HG03442 (cell line): ENCODE measurements around the gene KCNH1.
"Not testable (repeated sequence)": the region's sequence is repeated elsewhere in the genome, so short reads cannot be mapped to it uniquely, and the experiment has no call there.

Experiments used
- ATAC-seq: cut with Tn5 transposase; IDR thresholded peaks from one replicate; pipeline ENCODE4 v1.9.1; 2021; ENCODE audit warnings: mild to moderate bottlenecking, moderate library complexity; ENCODE audit not compliant: unreplicated experiment

Gene KCNH1

DNA sequence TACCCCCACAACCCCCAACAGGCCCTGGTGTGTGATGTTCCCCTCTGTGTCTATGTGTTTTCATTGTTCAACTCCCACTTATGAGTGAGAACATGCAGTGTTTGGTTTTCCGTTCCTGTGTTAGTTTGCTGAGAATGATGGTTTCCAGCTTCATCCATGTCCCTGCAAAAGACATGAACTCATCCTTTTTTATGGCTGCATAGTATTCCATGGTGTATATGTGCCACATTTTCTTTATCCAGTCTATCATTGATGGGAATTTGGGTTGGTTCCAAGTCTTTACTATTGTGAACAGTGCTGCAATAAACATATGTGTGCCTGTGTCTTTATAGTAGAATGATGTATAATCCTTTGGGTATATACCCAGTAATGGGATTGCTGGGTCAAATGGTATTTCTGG is 122.8 kb downstream of the KCNH1 start:
- not testable (repeated sequence) for ATAC-seq

DNA sequence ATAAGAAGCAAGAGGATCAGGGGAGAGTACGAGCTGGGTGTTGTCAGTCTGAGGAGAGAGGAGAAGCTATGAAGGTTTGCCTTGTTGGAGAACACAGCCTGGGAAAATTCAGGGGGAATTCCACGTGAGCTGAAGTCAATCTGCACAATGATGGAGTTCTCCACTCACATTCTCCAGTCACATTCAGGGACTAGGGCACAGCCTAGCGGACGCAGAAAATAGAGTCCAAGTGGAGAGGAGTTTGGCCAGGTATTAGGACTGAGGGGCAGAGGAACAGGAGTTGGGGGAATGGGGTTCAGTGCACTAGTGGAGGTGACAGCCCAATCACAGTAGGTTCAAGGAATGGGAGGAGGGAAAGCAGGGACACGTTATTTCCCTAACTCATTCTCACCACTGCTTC is 124.0 kb downstream of the KCNH1 start:
- ATAC-seq = no peak

DNA sequence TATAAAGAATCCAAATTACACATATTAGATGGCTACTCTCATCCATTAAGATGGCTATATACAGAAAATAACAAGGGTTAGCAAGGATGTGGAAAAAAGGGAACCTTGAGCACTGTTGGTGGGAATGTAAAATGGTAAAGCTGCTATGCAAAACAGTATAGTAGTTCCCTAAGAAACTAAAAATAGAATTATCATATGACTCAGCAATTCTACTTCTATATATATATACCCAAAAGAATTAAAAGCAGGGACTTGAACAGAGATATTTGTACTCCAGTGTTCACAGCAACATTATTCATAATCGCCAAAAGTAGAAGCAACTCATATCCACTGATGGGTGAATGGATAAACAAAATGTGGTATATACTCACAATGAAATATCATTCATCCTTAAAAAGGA is 126.1 kb downstream of the KCNH1 start:
- ATAC-seq = no peak

DNA sequence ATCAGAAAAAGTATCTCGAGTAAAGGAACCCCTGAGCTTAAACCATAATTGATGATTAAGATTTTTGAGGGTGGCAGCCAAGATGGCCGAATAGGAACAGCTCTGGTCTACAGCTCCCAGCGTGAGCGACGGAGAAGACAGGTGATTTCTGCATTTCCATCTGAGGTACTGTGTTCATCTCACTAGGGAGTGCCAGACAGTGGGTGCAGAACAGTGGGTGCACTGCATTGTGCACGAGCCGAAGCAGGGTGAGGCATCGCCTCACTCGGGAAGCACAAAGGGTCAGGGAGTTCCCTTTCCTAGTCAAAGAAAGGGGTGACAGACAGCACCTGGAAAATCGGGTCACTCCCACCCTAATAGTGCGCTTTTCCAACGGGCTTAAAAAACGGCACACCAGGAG is 138.0 kb downstream of the KCNH1 start:
- not testable (repeated sequence) for ATAC-seq

DNA sequence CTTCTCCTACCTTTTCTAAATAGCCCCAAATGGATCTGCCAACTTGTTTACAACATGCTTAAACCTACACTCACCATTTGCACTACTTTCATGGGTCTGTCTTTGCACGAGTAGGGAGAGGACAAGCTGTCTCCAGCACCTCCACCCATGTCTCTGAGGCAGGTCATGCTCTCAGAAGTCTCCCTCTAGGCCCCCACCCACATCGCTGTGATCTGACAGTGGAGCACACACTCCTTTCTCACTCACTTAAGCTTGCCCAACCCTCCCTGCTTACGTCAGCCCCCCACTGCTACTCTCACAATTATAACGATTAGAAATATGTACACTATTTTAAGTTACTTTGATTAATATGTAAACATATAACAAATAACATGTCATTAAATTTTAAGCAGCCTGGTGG is 141.1 kb downstream of the KCNH1 start:
- no peak for ATAC-seq

DNA sequence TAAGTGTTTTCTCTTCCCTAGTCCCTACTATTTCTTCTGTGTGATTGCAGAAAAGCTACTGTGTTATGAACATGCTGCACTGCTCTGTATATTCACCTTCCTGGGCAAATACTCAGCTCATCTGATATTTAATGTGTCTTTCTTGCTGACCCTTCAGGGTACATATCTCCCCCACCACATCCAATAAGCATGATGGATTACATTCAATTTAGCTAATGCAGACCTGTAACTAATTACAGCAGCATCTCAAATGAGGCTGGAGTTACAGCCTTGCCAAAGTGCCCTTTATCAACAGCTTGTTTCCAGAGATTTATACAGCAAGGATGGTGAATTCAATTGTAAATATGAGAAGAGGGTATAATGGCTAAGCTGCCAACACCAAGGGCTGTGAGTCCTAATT is 144.0 kb downstream of the KCNH1 start:
- no peak for ATAC-seq

- no peak for ATAC-seq
These were observed 152.5 kb downstream of the KCNH1 start for GRCh38 chr1:210981490-210981889.

DNA sequence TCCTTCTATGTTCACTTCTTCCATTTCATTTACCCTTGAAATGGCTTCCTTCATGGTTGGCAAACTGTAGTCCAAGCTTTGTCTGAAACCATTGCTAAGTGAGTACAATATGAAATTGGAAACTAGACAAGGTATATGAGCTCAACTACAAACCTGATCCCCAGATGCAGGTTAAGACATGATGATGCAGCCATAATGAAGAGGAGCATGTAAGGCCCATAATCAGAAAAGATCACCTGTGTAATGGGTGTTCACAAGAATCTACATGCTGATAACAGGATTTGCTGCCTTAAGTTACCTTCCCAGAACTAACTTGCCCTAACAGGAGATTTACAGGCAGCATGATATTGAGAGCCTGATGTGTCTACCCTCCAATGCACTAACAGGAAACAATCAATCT is 153.9 kb downstream of the KCNH1 start:
- no peak for ATAC-seq

- no peak for ATAC-seq
These were observed 155.0 kb downstream of the KCNH1 start for GRCh38 chr1:210978974-210979354.

GRCh38 chr1:210978316-210978973 is 155.5 kb downstream of the KCNH1 start:
- no peak for ATAC-seq

DNA sequence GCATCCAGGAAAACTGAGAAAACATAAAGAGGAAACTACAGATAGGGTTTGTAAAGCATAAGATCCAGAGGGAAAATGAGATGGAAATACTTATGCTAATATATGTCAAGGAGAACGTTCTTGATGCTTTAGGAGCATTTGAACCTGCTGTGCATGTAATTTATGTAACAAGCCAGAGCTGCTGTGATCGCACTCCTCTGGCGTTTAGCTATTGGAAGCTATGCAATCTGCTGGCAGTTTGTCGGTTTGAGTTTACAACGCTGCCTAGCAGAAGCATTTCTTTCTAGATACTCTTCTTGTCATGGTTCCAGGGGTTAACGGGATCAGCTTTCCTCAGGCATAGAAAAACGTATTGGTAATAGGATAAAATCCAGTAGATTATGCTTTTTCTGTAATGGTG is 182.7 kb downstream of the KCNH1 start:
- ATAC-seq = no peak

- peak; percentile 77 for ATAC-seq
These were observed 183.9 kb downstream of the KCNH1 start for GRCh38 chr1:210949940-210950546.

- ATAC-seq = no peak
These were observed 184.5 kb downstream of the KCNH1 start for GRCh38 chr1:210949489-210949888.

GRCh38 chr1:210949039-210949438 is 184.9 kb downstream of the KCNH1 start:
- no peak for ATAC-seq

DNA sequence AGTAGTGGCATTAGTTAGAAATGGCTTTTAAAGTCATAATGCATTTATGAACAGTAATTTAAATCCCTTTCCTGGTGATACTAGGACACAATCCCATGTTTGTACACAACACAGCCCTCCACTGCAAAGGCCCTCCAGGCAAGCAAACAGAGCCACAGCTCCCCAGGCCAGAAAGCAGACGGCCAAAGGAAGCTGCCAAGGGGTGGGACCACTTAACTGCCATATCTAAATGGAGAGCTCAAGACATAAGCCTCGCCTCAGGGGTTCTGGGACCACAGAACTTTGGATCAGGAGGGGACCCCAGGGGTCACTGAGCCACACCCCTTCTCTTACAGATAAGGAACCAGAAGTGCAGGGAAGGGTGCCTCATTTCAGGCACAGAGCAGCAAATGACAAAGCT is 189.7 kb downstream of the KCNH1 start:
- ATAC-seq = no peak

DNA sequence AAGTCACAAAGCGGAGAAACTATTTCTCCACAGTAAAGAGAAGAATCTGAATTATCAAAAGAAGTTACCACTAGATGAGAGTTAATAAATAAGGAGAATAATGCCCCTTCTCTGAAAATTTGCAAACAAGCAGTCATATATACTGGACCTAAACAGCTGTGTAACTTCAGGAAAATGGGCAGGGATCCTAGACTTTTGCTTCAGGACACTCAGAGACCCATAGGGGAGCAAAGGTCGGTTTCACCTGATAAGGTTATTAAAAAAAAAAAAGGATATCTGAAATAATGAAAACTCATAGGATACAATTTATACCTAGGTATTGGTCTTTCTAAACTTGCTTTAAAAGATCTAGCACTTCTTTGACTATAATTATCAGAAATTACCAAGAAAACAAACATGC is 191.4 kb downstream of the KCNH1 start:
- ATAC-seq = no peak

DNA sequence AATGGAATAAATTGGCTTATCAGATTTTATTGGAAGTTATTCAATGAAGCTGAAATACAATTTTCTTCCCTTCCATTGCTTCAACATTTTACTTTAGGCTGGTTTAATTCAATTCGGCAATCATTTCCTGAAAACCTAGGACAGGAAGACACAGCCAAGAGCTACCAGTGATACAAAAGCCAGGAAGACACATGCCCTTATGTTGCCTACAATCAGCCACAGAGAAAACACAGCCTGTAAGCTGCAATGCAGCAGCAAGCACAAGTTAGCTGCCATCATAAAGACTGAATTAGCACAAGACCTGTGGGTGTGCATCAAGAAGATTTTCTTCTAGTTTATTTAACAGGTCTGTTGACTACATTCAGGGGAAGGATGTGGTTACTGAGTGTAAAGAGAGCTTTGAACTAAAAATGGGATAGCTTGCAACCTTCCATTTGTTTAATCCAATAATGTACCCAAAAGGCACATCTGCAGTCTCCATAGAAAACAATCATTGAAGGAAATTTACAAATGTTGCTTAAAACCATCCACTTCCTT is 193.8 kb downstream of the KCNH1 start:
- no peak for ATAC-seq

DNA sequence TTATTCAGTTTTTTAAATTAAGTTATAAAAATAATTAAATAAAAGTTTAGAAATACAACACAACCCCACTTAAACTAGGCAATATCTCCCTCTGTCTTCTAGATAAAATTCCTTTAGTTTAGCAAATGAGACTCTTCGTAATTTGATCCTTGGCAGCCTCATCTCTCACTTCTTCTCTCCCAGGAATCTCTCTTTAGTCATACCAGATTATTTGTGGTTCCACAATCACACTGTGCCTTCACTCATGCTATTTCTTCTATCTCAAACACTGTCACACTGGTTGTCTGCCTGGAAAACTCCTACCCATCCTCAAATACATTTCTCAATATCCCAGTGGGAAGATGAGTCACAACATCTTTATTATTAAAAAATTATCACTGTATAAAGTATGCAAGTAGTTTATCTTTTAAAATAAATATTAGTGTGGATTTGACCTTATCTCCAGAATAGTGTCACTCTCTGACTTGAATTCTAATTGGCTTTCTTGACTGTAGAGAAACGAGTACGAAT is 195.5 kb downstream of the KCNH1 start:
- ATAC-seq = no peak

GRCh38 chr1:210937846-210938245 is 196.1 kb downstream of the KCNH1 start:
- ATAC-seq = no peak

DNA sequence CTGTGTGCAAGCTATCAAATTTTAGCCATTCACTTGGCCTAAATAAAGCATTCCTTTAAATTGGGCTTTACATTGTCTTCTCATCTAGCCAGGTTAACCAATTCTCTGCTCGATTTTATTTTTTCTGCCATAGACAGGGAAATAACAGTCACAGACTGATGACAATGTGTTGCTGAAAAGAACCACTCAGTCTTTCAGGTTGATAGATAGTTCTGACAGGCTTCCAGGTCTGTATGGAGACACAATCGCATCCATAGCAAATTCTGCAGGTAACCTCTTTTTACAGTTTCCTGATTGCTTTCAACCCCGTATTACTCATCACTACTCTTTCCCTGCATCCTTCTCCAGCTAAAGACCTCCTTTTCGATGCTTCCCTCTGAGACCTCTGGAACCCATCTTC is 198.0 kb downstream of the KCNH1 start:
- ATAC-seq = no peak

DNA sequence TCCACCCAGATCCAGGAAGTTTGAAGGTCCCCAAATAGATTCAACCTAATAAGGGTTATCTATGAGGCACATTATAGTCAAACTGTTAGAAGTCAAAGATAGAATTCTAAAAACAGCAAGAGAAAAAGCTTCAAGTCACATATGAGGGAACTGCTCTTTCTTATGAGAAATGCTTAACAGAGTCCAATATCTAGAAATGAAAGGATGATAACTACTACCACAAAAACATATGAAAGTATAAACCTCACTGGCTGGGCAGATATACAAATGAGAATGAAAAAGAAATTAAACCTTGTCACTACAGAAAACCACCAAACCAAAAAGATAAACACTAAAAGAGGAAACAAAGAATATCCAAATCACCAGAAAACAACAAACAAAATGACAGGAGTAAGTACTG is 201.8 kb downstream of the KCNH1 start:
- ATAC-seq = no peak

GRCh38 chr1:210922666-210923065 is 211.3 kb downstream of the KCNH1 start:
- no peak for ATAC-seq
